K562 (cell line): ENCODE results near the gene E2F1. TPM values are rescaled to one million over a fixed set of nuclear protein-coding genes. Genes with fewer than 3 reads are reported as not detected.
A peak's percentile ranks its signal among the peaks of the same experiment; 100 is the strongest.

Experiments used
- CBX1 ChIP-seq: sonication (generic); IDR thresholded peaks from 2 replicates; pipeline ENCODE4 v1.6.1; 2016; ENCODE audit warnings: antibody characterized with exemption, low read depth, mild to moderate bottlenecking
- CEBPB ChIP-seq: fragments of 450-650 bp; IDR thresholded peaks from 2 replicates; pipeline ENCODE4 v1.6.1; 2016; ENCODE audit warnings: missing genetic modification characterization, missing compliant biosample characterization
- HMG20B ChIP-seq: fragments of 250-450 bp; sonication (Bioruptor Pico); IDR thresholded peaks from 2 replicates; pipeline ENCODE4 v1.5.0; 2021; ENCODE audit warnings: mild to moderate bottlenecking
- HNRNPL ChIP-seq: fragments of 200-400 bp; formaldehyde crosslinking; IDR thresholded peaks from 2 replicates; pipeline ENCODE4 v1.6.1; 2017; ENCODE audit warnings: low read depth, mild to moderate bottlenecking, low read length
- NCOA6 ChIP-seq: fragments of 450-650 bp; IDR thresholded peaks from 2 replicates; pipeline ENCODE4 v1.6.1; 2017; ENCODE audit warnings: mild to moderate bottlenecking
- NFIC ChIP-seq: fragments of 450-650 bp; IDR thresholded peaks from 2 replicates; pipeline ENCODE4 v1.6.1; 2017; ENCODE audit warnings: mild to moderate bottlenecking, inconsistent platforms
- ZBTB7A ChIP-seq: IDR thresholded peaks from 2 replicates; pipeline ENCODE4 v1.6.1; 2011; ENCODE audit warnings: low read depth, mild to moderate bottlenecking, low read length, moderate library complexity, borderline replicate concordance; ENCODE audit not compliant: control insufficient read depth
- ZNF175 ChIP-seq: fragments of 200-800 bp; sonication (Bioruptor generic); IDR thresholded peaks from 2 replicates; pipeline ENCODE4 v1.6.1; 2016; ENCODE audit warnings: low read depth, mild to moderate bottlenecking, missing genetic modification characterization, missing compliant biosample characterization
- ZNF24 ChIP-seq: fragments of 450-650 bp; IDR thresholded peaks from 2 replicates; pipeline ENCODE4 v1.6.1; 2016
- ZNF311 ChIP-seq: fragments of 250-450 bp; sonication (Bioruptor Pico); IDR thresholded peaks from 2 replicates; pipeline ENCODE4 v1.4.0; 2020; ENCODE audit warnings: mild to moderate bottlenecking, moderate library complexity
- ZNF586 ChIP-seq: fragments of 450-650 bp; formaldehyde crosslinking; conservative IDR thresholded peaks from 2 replicates; pipeline ENCODE4 v1.4.0; 2020; ENCODE audit warnings: mild to moderate bottlenecking, moderate library complexity
- ZNF77 ChIP-seq: fragments of 250-450 bp; sonication (Bioruptor Pico); IDR thresholded peaks from 2 replicates; pipeline ENCODE4 v1.5.0; 2020
- polyA plus RNA-seq, 8 experiments: library from polyadenylated mRNA; depleted of rRNA in 4 of 8; stranded (reverse) in 5 of 8; unstranded in 3 of 8; fragments of >200 nt; fragmentation: Nextera tagmentation in 2 of 8; fragmentation: Illumina TruSeq in 1 of 8; extraction: Ambion mirVana in 2 of 8; extraction: Trizol in 1 of 8; gene quantifications; 2 replicates each; pipeline versions ENCODE4 v1.2.1 to v1.2.3, GENCODE V29; 2011 to 2014; ENCODE audit warnings: inconsistent platforms in 1 of 8, missing spikeins in 1 of 8
- total RNA-seq, 7 experiments: library from RNA; depleted of rRNA in 6 of 7; stranded (reverse); fragments of >200 nt in 6 of 7; fragmentation: Illumina TruSeq in 2 of 7; extraction: Trizol in 2 of 7; gene quantifications; 2 replicates each; pipeline versions ENCODE4 v1.2.1 to v1.2.3, GENCODE V29; 2011 to 2021; ENCODE audit warnings: low replicate concordance in 1 of 7
- TF ChIP-seq, protein P1 (sequence below): fragments of 250-450 bp; sonication (Bioruptor Pico); IDR thresholded peaks from 2 replicates; pipeline ENCODE4 v1.4.0; 2020
- TF ChIP-seq, protein P2 (sequence below): sonication (generic); formaldehyde crosslinking; IDR thresholded peaks from 2 replicates; pipeline ENCODE4 v1.8.0; 2022; ENCODE audit warnings: mild to moderate bottlenecking, missing genetic modification reagents
- TF ChIP-seq, protein P3 (sequence below): fragments of 450-650 bp; formaldehyde crosslinking; conservative IDR thresholded peaks from 2 replicates; pipeline ENCODE4 v1.4.0; 2022; ENCODE audit warnings: mild to moderate bottlenecking, missing genetic modification characterization
- TF ChIP-seq, protein P4 (sequence below), 2 experiments: fragments of 450-650 bp; IDR thresholded peaks; 2 replicates each; pipeline ENCODE4 v1.6.1; 2018; ENCODE audit warnings: mild to moderate bottlenecking in 2 of 2, low read depth in 1 of 2; ENCODE audit not compliant: partially characterized antibody in 2 of 2

The E2F1 gene
- total and polyA plus RNA-seq, 9 of the 15 experiments (the other 6 are each of a cell fraction or from before 2014, with no cell fraction given): 0.14 to 30.6 (median 13.1) TPM

DNA sequence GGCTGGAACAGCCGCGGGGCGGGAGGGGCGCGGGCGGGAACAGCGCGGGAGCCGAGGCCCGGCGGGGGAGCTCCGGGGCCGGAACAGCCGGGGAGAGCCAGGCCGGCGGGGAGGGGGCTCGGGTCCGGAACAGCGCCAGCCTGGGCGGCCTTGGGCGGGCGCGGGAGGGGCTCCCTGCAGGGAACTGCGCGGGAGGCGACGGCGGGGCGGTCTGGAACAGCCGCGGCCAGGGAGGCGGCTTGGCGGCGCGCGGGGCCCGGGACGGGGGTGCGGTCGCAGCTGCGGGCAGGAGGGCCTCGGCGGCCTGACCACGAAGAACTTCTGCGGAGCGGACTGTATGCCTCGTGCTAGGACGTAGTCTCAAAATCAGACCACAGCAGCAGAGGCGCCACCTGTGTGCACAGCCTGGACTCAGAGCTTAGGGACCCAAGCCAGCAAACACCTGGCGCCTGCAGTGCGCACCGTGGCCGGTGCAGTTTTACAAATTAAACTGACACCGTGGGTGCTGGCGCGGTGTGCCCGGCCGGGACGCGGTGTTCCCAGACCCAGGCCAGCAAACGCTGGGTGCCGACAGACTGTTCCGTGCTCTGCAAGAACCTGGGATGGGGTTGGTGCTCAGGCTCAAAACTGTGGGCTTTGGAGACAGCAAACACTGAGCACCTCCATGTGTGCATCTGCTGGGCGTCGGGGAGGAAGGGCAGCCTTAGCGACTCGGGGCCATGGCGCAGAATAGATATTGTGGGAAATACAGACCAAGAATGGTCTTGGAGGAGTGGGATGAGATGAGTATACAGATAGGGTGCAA is 46.2 kb upstream of the E2F1 start (continued):
- TF ChIP-seq, protein P1, sequence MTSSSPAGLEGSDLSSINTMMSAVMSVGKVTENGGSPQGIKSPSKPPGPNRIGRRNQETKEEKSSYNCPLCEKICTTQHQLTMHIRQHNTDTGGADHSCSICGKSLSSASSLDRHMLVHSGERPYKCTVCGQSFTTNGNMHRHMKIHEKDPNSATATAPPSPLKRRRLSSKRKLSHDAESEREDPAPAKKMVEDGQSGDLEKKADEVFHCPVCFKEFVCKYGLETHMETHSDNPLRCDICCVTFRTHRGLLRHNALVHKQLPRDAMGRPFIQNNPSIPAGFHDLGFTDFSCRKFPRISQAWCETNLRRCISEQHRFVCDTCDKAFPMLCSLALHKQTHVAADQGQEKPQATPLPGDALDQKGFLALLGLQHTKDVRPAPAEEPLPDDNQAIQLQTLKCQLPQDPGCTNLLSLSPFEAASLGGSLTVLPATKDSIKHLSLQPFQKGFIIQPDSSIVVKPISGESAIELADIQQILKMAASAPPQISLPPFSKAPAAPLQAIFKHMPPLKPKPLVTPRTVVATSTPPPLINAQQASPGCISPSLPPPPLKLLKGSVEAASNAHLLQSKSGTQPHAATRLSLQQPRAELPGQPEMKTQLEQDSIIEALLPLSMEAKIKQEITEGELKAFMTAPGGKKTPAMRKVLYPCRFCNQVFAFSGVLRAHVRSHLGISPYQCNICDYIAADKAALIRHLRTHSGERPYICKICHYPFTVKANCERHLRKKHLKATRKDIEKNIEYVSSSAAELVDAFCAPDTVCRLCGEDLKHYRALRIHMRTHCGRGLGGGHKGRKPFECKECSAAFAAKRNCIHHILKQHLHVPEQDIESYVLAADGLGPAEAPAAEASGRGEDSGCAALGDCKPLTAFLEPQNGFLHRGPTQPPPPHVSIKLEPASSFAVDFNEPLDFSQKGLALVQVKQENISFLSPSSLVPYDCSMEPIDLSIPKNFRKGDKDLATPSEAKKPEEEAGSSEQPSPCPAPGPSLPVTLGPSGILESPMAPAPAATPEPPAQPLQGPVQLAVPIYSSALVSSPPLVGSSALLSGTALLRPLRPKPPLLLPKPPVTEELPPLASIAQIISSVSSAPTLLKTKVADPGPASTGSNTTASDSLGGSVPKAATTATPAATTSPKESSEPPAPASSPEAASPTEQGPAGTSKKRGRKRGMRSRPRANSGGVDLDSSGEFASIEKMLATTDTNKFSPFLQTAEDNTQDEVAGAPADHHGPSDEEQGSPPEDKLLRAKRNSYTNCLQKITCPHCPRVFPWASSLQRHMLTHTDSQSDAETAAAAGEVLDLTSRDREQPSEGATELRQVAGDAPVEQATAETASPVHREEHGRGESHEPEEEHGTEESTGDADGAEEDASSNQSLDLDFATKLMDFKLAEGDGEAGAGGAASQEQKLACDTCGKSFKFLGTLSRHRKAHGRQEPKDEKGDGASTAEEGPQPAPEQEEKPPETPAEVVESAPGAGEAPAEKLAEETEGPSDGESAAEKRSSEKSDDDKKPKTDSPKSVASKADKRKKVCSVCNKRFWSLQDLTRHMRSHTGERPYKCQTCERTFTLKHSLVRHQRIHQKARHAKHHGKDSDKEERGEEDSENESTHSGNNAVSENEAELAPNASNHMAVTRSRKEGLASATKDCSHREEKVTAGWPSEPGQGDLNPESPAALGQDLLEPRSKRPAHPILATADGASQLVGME: peak; percentile 15; the same call in 1 of the 2 replicates
- TF ChIP-seq ZNF77 (no peak), CEBPB (tag) (no peak), ZNF311 (no peak), NCOA6 (no peak), ZNF175 (CRISPR knock-in tag) (peak; percentile 40; the same call in 1 of the 2 replicates), HMG20B (CRISPR knock-in tag) (no peak), ZNF24 (peak; percentile 7), CBX1 (peak; percentile 78), NFIC (peak; percentile 40; the same call in 1 of the 2 replicates), ZBTB7A (peak; percentile 59; the same call in 1 of the 2 replicates), ZNF586 (no peak), HNRNPL (peak; percentile 57; the same call in 1 of the 2 replicates)
- TF ChIP-seq, protein P2, sequence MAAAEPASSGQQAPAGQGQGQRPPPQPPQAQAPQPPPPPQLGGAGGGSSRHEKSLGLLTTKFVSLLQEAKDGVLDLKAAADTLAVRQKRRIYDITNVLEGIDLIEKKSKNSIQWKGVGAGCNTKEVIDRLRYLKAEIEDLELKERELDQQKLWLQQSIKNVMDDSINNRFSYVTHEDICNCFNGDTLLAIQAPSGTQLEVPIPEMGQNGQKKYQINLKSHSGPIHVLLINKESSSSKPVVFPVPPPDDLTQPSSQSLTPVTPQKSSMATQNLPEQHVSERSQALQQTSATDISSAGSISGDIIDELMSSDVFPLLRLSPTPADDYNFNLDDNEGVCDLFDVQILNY (CRISPR knock-in tag): no peak; the same call in 1 of the 2 replicates
- TF ChIP-seq, protein P3, sequence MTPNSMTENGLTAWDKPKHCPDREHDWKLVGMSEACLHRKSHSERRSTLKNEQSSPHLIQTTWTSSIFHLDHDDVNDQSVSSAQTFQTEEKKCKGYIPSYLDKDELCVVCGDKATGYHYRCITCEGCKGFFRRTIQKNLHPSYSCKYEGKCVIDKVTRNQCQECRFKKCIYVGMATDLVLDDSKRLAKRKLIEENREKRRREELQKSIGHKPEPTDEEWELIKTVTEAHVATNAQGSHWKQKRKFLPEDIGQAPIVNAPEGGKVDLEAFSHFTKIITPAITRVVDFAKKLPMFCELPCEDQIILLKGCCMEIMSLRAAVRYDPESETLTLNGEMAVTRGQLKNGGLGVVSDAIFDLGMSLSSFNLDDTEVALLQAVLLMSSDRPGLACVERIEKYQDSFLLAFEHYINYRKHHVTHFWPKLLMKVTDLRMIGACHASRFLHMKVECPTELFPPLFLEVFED (CRISPR knock-in tag): no peak
- TF ChIP-seq, protein P4, sequence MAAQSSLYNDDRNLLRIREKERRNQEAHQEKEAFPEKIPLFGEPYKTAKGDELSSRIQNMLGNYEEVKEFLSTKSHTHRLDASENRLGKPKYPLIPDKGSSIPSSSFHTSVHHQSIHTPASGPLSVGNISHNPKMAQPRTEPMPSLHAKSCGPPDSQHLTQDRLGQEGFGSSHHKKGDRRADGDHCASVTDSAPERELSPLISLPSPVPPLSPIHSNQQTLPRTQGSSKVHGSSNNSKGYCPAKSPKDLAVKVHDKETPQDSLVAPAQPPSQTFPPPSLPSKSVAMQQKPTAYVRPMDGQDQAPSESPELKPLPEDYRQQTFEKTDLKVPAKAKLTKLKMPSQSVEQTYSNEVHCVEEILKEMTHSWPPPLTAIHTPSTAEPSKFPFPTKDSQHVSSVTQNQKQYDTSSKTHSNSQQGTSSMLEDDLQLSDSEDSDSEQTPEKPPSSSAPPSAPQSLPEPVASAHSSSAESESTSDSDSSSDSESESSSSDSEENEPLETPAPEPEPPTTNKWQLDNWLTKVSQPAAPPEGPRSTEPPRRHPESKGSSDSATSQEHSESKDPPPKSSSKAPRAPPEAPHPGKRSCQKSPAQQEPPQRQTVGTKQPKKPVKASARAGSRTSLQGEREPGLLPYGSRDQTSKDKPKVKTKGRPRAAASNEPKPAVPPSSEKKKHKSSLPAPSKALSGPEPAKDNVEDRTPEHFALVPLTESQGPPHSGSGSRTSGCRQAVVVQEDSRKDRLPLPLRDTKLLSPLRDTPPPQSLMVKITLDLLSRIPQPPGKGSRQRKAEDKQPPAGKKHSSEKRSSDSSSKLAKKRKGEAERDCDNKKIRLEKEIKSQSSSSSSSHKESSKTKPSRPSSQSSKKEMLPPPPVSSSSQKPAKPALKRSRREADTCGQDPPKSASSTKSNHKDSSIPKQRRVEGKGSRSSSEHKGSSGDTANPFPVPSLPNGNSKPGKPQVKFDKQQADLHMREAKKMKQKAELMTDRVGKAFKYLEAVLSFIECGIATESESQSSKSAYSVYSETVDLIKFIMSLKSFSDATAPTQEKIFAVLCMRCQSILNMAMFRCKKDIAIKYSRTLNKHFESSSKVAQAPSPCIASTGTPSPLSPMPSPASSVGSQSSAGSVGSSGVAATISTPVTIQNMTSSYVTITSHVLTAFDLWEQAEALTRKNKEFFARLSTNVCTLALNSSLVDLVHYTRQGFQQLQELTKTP (IDR thresholded peaks at IDR 0.05; ENCODE audit: low read depth in 1 of 2, partially characterized antibody in 2 of 2): no peak
